PFSK-1 (cell line): ENCODE data around the gene SPTBN1.

Experiments
- FOXP2 ChIP-seq: optimal IDR thresholded peaks from 2 replicates; pipeline ENCODE3; 2011; ENCODE audit warnings: borderline replicate concordance, control low read depth, inconsistent platforms; ENCODE audit not compliant: insufficient read depth; ENCODE audit errors: extremely low read length, extremely low read depth
- POLR2AphosphoS5 ChIP-seq: IDR thresholded peaks from 2 replicates; pipeline ENCODE4 v1.6.1; 2012; ENCODE audit warnings: low read depth, mild to moderate bottlenecking, control low read depth, low read length, moderate library complexity
- SIN3A ChIP-seq: IDR thresholded peaks from 2 replicates; pipeline ENCODE4 v1.6.1; 2012; ENCODE audit warnings: mild to moderate bottlenecking, low read length, moderate library complexity, borderline replicate concordance; ENCODE audit not compliant: insufficient read depth
- TAF1 ChIP-seq: IDR thresholded peaks from 2 replicates; pipeline ENCODE4 v1.6.1; 2012; ENCODE audit warnings: low read length, control low read depth, borderline replicate concordance; ENCODE audit not compliant: insufficient read depth
- TF ChIP-seq, protein P1 (sequence below), 2 experiments: IDR thresholded peaks; 2 replicates each; pipeline versions ENCODE4 v1.6.1 to v1.8.0; 2011 to 2012; ENCODE audit warnings: low read depth in 2 of 2, low read length in 2 of 2, control low read depth in 1 of 2, inconsistent platforms in 1 of 2, mild to moderate bottlenecking in 1 of 2, moderate library complexity in 1 of 2; ENCODE audit not compliant: insufficient read depth in 1 of 2

Gene SPTBN1

GRCh38 chr2:54430649-54431048 is 25.5 kb upstream of the SPTBN1 start:
- no peak for TF ChIP-seq FOXP2
- TF ChIP-seq POLR2AphosphoS5: no peak
- no peak for TF ChIP-seq TAF1
- TF ChIP-seq, protein P1, sequence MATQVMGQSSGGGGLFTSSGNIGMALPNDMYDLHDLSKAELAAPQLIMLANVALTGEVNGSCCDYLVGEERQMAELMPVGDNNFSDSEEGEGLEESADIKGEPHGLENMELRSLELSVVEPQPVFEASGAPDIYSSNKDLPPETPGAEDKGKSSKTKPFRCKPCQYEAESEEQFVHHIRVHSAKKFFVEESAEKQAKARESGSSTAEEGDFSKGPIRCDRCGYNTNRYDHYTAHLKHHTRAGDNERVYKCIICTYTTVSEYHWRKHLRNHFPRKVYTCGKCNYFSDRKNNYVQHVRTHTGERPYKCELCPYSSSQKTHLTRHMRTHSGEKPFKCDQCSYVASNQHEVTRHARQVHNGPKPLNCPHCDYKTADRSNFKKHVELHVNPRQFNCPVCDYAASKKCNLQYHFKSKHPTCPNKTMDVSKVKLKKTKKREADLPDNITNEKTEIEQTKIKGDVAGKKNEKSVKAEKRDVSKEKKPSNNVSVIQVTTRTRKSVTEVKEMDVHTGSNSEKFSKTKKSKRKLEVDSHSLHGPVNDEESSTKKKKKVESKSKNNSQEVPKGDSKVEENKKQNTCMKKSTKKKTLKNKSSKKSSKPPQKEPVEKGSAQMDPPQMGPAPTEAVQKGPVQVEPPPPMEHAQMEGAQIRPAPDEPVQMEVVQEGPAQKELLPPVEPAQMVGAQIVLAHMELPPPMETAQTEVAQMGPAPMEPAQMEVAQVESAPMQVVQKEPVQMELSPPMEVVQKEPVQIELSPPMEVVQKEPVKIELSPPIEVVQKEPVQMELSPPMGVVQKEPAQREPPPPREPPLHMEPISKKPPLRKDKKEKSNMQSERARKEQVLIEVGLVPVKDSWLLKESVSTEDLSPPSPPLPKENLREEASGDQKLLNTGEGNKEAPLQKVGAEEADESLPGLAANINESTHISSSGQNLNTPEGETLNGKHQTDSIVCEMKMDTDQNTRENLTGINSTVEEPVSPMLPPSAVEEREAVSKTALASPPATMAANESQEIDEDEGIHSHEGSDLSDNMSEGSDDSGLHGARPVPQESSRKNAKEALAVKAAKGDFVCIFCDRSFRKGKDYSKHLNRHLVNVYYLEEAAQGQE (IDR thresholded peaks at IDR 0.05; ENCODE audit: insufficient read depth in 1 of 2, low read depth in 2 of 2, low read length in 2 of 2): no peak
- no peak for TF ChIP-seq SIN3A

DNA sequence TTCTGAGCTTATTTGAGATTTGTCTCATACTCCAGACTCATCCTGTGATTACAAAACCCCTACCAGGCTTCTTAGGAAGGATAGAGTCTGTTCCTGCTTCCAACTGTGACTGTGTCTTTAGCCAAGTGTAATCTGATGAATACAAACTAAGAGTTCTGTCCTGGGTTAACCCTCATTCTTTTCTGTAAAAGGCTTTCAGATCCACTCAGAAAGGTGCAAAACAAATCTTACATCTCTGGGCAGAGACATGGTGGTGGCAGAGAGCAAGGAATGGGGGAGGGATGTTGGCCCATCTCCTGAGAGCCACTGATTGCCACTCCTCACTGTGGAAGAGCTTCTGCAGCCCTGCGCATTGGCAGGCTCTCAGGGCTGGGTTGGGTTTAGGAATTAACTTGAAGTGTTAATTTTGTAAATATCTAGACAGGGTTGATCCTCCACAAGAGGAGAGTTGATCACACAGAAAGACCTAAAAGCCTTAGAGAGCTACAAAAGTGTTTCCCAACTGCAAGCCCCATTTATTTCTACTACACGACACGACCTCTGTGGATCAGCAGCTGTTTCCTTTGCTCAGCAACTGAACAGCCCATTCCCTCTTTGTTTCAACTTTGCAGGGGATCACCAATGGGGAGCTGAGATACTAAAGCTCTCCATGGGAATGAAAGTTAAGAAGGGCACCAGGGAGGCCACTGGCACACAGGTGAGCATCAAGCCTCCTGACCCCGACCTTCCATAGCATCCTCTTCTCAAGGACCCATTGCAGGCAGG is 23.7 kb upstream of the SPTBN1 start:
- no peak for TF ChIP-seq FOXP2
- TF ChIP-seq, protein P1 (IDR thresholded peaks at IDR 0.05; ENCODE audit: insufficient read depth in 1 of 2, low read depth in 2 of 2, low read length in 2 of 2): no peak
- no peak for TF ChIP-seq TAF1
- TF ChIP-seq POLR2AphosphoS5: no peak
- TF ChIP-seq SIN3A: no peak

DNA sequence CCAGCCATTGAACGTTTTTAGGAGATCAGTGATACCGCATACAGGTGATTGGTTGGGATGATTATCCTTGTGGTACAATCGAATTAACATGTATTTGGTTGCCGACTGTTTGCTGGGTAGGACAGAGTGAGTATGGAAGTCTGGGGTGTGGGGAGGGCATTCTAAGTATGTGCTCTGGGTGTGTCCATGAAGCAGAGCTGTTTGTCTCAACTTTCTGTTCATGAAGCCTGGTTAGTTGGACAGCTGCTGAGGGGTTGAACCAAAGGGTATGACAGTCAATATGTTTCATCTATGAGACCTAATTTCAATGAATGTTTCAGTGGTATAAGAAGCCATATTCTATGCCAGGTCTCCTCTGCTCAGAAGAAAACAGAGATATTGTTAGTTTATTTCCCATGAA is 21.9 kb upstream of the SPTBN1 start:
- TF ChIP-seq TAF1 (no peak), SIN3A (no peak), POLR2AphosphoS5 (no peak), FOXP2 (no peak)
- TF ChIP-seq, protein P1 (IDR thresholded peaks at IDR 0.05; ENCODE audit: insufficient read depth in 1 of 2, low read depth in 2 of 2, low read length in 2 of 2): no peak

DNA sequence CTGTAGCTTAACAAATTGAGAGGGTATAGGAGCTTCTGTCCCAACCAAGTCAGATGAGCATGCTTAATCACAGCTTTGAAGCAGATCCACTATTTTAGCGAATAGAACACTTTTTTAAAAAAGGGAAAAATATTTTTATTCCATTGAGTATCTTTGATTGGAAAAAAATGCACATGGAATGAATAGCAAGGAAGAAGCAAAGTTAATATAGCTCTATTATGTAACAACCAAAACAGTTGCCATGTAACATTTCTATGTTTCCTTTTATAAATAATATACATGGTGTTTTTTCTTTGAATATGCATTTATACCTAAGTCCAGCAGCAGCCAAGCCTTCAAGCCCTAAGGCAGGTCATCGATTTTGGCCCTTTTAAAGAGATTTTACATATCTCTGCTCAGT is 21.4 kb upstream of the SPTBN1 start:
- TF ChIP-seq, protein P1 (IDR thresholded peaks at IDR 0.05; ENCODE audit: insufficient read depth in 1 of 2, low read depth in 2 of 2, low read length in 2 of 2): no peak
- TF ChIP-seq POLR2AphosphoS5 (no peak), FOXP2 (no peak), TAF1 (no peak), SIN3A (no peak)
